Activated naive CD4-positive, alpha-beta T cell (primary cell): ENCODE data around the gene NKAIN2.

Source experiments
- DNase-seq, 4 experiments: peaks; one replicate each; lab custom pipeline; 2025; lab: John Stamatoyannopoulos, UW

Gene NKAIN2

GRCh38 chr6:124829822-124830221 lies 1026.2 kb downstream of the NKAIN2 start:
- no peak for DNase-seq

DNA sequence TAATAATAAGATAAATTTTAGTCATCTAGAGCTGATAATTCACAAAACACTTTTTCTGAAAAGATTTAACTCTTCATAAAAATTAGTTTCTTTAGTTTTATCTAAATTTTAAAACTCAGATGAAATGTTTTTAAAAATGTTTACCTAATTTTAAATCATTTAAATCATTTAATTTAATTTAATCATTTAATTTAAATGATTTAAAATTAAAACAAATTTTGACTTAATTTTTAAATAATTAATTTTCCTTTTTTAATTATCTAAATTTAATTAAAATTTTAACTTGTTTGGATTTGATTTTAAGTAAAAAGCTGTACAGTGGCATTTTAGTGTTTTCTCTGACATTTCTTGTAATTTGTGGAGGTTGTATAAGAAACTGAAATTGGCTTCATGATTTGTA lies 1026.8 kb downstream of the NKAIN2 start:
- no peak for DNase-seq

GRCh38 chr6:124854338-124854922 lies 1050.8 kb downstream of the NKAIN2 start:
- DNase-seq, result no peak

GRCh38 chr6:124857746-124858145 lies 1054.1 kb downstream of the NKAIN2 start:
- DNase-seq, result no peak

- no peak for DNase-seq
Observed at GRCh38 chr6:124858564-124858963, 1054.9 kb downstream of the NKAIN2 start.

GRCh38 chr6:124859366-124859765 lies 1055.7 kb downstream of the NKAIN2 start:
- DNase-seq, result no peak

GRCh38 chr6:124866040-124866439 lies 1062.4 kb downstream of the NKAIN2 start:
- DNase-seq, result no peak

DNA sequence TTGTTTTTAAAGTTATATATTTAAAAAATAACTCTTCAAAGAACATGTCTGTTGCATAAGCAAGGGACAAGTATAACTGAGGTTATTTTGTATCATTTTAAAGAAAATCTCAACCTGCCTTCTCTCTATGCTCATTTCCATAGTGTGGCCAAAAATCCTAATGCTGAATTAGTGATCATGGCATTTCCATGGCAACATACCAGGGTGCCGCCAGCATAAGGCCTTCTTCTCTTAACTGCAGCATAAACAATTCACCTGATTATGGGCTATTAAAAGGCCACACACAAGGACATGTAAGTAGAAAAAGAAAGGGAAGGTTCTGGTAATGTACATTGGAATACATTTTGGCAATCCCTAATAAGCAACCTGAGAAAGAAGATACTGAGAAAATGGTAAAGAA lies 1063.5 kb downstream of the NKAIN2 start:
- DNase-seq, result no peak

GRCh38 chr6:124868481-124868880 lies 1064.8 kb downstream of the NKAIN2 start:
- no peak for DNase-seq

GRCh38 chr6:124869416-124869815 lies 1065.8 kb downstream of the NKAIN2 start:
- DNase-seq, result no peak

- no peak for DNase-seq
Observed at GRCh38 chr6:124870611-124871459, 1067.2 kb downstream of the NKAIN2 start.

- DNase-seq, result no peak
Observed at GRCh38 chr6:124872361-124873065, 1068.8 kb downstream of the NKAIN2 start.

- no peak for DNase-seq
Observed at GRCh38 chr6:124873066-124873410, 1069.4 kb downstream of the NKAIN2 start.
